ENCODE measurements around the gene MFSD2A.

GRCh38 chr1:39980555-39981313 lies 25.8 kb downstream of the MFSD2A start:
- TF ChIP-seq, protein P1, sequence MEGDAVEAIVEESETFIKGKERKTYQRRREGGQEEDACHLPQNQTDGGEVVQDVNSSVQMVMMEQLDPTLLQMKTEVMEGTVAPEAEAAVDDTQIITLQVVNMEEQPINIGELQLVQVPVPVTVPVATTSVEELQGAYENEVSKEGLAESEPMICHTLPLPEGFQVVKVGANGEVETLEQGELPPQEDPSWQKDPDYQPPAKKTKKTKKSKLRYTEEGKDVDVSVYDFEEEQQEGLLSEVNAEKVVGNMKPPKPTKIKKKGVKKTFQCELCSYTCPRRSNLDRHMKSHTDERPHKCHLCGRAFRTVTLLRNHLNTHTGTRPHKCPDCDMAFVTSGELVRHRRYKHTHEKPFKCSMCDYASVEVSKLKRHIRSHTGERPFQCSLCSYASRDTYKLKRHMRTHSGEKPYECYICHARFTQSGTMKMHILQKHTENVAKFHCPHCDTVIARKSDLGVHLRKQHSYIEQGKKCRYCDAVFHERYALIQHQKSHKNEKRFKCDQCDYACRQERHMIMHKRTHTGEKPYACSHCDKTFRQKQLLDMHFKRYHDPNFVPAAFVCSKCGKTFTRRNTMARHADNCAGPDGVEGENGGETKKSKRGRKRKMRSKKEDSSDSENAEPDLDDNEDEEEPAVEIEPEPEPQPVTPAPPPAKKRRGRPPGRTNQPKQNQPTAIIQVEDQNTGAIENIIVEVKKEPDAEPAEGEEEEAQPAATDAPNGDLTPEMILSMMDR (conservative IDR thresholded peaks at IDR 0.05; ENCODE audit: low read length) = no peak
- TF ChIP-seq EZH2phosphoT487 (IDR thresholded peaks at IDR 0.05; ENCODE audit: borderline replicate concordance) = no peak

All from Loucy (cell line).